DOHH2 (cell line): ENCODE results near the gene ABI1.

Experiments used
- H3F3A ChIP-seq: fragments of 200-600 bp; sonication (generic), shearing (Covaris generic); 2 replicates; pipeline ENCODE4 v1.6.0; 2016; ENCODE audit warnings: antibody characterized with exemption, mild to moderate bottlenecking; ENCODE audit not compliant: control insufficient read depth, insufficient read depth
- H3K27ac ChIP-seq: fragments of 200-600 bp; sonication (generic); 2 replicates; pipeline ENCODE4 v1.5.1; 2014; ENCODE audit warnings: low read depth, mild to moderate bottlenecking, low read length, moderate library complexity
- H3K27me3 ChIP-seq: fragments of 200-600 bp; sonication (generic); 2 replicates; pipeline ENCODE4 v1.6.1; 2014; ENCODE audit warnings: mild to moderate bottlenecking, low read length, mixed read lengths; ENCODE audit not compliant: control insufficient read depth
- H3K36me3 ChIP-seq: fragments of 200-600 bp; sonication (generic); 2 replicates; pipeline ENCODE4 v1.6.1; 2014; ENCODE audit warnings: mild to moderate bottlenecking, low read length, moderate library complexity, mixed read lengths; ENCODE audit not compliant: control insufficient read depth
- H3K4me1 ChIP-seq: fragments of 200-600 bp; sonication (generic); 2 replicates; pipeline ENCODE4 v1.6.1; 2014; ENCODE audit warnings: mild to moderate bottlenecking, low read length, mixed read lengths; ENCODE audit not compliant: control insufficient read depth
- H3K4me2 ChIP-seq: fragments of 200-600 bp; sonication (generic); 2 replicates; pipeline ENCODE4 v1.6.0; 2014; ENCODE audit warnings: mild to moderate bottlenecking, low read length, moderate library complexity
- H3K4me3 ChIP-seq: fragments of 200-600 bp; sonication (generic); 2 replicates; pipeline ENCODE4 v1.5.1; 2014; ENCODE audit warnings: mild to moderate bottlenecking, low read length, mixed read lengths
- H3K79me2 ChIP-seq: fragments of 200-600 bp; sonication (generic); 2 replicates; pipeline ENCODE4 v1.6.1; 2014; ENCODE audit warnings: mild to moderate bottlenecking, low read length, mixed read lengths; ENCODE audit not compliant: control insufficient read depth
- H3K9me2 ChIP-seq: fragments of 200-600 bp; sonication (generic); replicated peaks from 2 replicates; pipeline ENCODE4 v1.6.1; 2014; ENCODE audit warnings: mild to moderate bottlenecking, low read length, mixed read lengths; ENCODE audit not compliant: control insufficient read depth
- H3K9me3 ChIP-seq: fragments of 200-600 bp; sonication (generic); 2 replicates; pipeline ENCODE4 v1.6.1; 2014; ENCODE audit warnings: antibody characterized with exemption, low read length, mixed read lengths; ENCODE audit not compliant: control insufficient read depth, insufficient read depth
- H4K20me1 ChIP-seq: fragments of 200-600 bp; sonication (generic); 2 replicates; pipeline ENCODE4 v1.6.0; 2014; ENCODE audit warnings: low read depth, mild to moderate bottlenecking, antibody characterized with exemption, low read length, moderate library complexity; ENCODE audit not compliant: control insufficient read depth, insufficient read depth
- CTCF ChIP-seq: fragments of 200-600 bp; sonication (generic); IDR thresholded peaks from one replicate; pipeline ENCODE4 v1.5.1; 2014; ENCODE audit warnings: antibody characterized with exemption, mild to moderate bottlenecking, low read depth, low read length; ENCODE audit not compliant: poor library complexity, severe bottlenecking
- EZH2phosphoT487 ChIP-seq: fragments of 200-600 bp; sonication (generic); IDR thresholded peaks from 2 replicates; pipeline ENCODE4 v1.6.1; 2017; ENCODE audit warnings: borderline replicate concordance, mild to moderate bottlenecking, antibody characterized with exemption, low read length, moderate library complexity, mixed read lengths

The ABI1 gene

GRCh38 chr10:26841733-26842317 is 18.9 kb downstream of the ABI1 start:
- no peak for TF ChIP-seq EZH2phosphoT487
- no peak for TF ChIP-seq CTCF
- H3K27me3 ChIP-seq: no peaks in the 10 kb centered on the region
- H3K9me2 ChIP-seq: no peaks in the 10 kb centered on the region
- no peaks in the 10 kb centered on the region for H3K9me3 ChIP-seq
- peaks cover 68% of the 10 kb centered on the region for H3K4me1 ChIP-seq
- no peaks in the 10 kb centered on the region; the same call in 1 of the 2 replicates for H3F3A ChIP-seq
- peak overlapping the region; percentile 53 for H3K4me2 ChIP-seq
- H4K20me1 ChIP-seq: peaks cover 17% of the 10 kb centered on the region
- peak overlapping the region; percentile 21 for H3K27ac ChIP-seq
- peaks cover 55% of the 10 kb centered on the region for H3K36me3 ChIP-seq
- H3K4me3 ChIP-seq: peak overlapping the region; percentile 32
- peaks cover 99% of the 10 kb centered on the region for H3K79me2 ChIP-seq

DNA sequence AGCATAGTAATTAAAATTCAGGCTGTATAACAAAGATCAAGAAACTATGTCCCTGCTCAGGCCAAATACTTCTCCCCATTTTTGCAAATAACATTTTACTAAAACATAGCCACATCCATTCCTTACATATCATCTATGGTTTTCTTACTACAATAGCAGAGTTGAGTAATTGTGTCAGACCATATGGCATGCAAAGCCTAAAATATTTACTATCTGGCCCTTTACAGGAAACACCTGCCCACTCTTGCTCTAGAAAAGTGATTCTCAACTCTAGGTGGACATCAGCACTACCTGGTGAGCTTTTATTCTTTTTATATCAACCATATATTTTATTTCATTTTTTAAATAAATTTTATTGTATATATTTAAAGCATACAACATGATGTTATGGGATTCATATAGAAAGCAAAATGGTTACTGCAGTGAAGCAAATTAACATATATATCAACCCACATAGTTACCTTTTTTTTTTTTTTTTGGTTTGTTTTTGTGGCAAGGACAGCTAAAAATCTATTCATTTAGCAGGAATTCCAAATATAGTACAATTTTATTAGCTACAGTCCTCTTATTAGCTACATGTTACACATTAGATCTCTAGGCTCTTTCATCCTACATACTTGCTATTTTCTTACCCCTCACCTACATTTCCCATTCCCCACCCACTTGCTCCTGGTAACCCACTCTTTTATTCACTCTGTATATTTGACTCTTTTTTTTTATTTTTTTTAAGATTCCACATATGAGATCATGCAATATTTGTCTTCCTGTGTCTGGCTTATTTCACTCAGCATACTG is 19.6 kb downstream of the ABI1 start:
- Histone ChIP-seq H3K27me3 (no peaks in the 10 kb centered on the region), H4K20me1 (peaks cover 13% of the 10 kb centered on the region), H3K79me2 (peaks cover 99% of the 10 kb centered on the region), H3F3A (peaks cover 2% of the 10 kb centered on the region; the same call in 1 of the 2 replicates), H3K4me3 (peak overlapping the region; percentile 32), H3K27ac (peak overlapping the region; percentile 21), H3K9me2 (no peaks in the 10 kb centered on the region), H3K36me3 (peaks cover 57% of the 10 kb centered on the region), H3K4me2 (peak overlapping the region; percentile 53), H3K9me3 (no peaks in the 10 kb centered on the region), H3K4me1 (peaks cover 62% of the 10 kb centered on the region)
- TF ChIP-seq EZH2phosphoT487: no peak
- no peak for TF ChIP-seq CTCF

DNA sequence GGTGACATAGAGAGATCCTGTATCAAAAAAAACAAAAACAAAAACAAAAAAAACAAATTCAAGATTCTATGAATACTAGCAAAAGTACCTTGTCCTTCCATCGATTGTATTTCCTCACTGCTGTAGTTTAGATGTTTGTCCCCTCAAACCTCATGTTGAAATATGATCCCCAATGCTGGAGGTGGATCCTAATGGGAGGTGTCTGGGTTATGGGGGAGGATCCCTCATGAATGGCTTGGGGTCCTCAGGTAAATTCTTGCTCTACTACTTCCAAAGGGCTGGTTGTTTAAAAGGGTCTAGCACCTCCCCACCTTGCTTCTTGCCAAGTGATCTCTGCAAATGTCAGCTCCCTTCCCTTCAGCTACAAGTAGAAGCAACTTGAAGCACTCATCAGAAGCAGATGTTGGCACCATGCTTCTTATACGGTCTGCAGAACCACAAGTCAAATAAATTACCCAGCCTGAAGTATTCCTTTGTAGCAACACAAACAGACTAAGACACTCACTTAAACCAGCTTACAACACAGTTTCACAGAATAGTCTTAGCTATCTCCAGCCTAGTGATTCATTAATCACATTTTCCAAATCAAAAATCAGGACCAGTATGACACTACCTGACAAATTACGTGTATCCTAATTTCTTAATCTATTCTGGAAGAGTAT is 20.7 kb downstream of the ABI1 start:
- H3F3A ChIP-seq: peaks cover 2% of the 10 kb centered on the region; the same call in 1 of the 2 replicates
- H3K79me2 ChIP-seq: peaks cover 99% of the 10 kb centered on the region
- no peak overlapping the region for H3K4me3 ChIP-seq
- H4K20me1 ChIP-seq: peaks cover 13% of the 10 kb centered on the region
- H3K4me2 ChIP-seq: no peak overlapping the region
- peaks cover 61% of the 10 kb centered on the region for H3K36me3 ChIP-seq
- no peaks in the 10 kb centered on the region for H3K27me3 ChIP-seq
- no peaks in the 10 kb centered on the region for H3K9me3 ChIP-seq
- H3K9me2 ChIP-seq: no peaks in the 10 kb centered on the region
- TF ChIP-seq CTCF (no peak), EZH2phosphoT487 (no peak)
- no peak overlapping the region for H3K27ac ChIP-seq
- peaks cover 62% of the 10 kb centered on the region for H3K4me1 ChIP-seq
